NT2/D1 (cell line): ENCODE results near the gene UCK2.

ENCODE experiments used
- YY1 ChIP-seq: IDR thresholded peaks from 2 replicates; pipeline ENCODE4 v1.6.1; 2011; ENCODE audit not compliant: insufficient read length, insufficient read depth
- ZNF274 ChIP-seq: IDR thresholded peaks from 2 replicates; pipeline ENCODE4 v1.6.1; 2011; ENCODE audit warnings: mild to moderate bottlenecking, low read depth, low read length

GRCh38 chr1:165933446-165934170 lies 106.2 kb downstream of the UCK2 start:
- no peak for TF ChIP-seq YY1
- no peak for TF ChIP-seq ZNF274
